OCI-LY1 (cell line): Measurements from ENCODE around the gene ZSCAN10.

Experiments
- H2AFZ ChIP-seq: fragments of 200-600 bp; sonication (generic), shearing (Covaris generic); 2 replicates; pipeline ENCODE4 v1.6.0; 2014; ENCODE audit warnings: antibody characterized with exemption, mild to moderate bottlenecking, low read length
- H3F3A ChIP-seq: fragments of 200-600 bp; sonication (generic), shearing (Covaris generic); 2 replicates; pipeline ENCODE4 v1.6.0; 2014; ENCODE audit warnings: mild to moderate bottlenecking, antibody characterized with exemption, low read length, moderate library complexity; ENCODE audit not compliant: insufficient read depth
- H3K27ac ChIP-seq: fragments of 200-600 bp; sonication (generic); 2 replicates; pipeline ENCODE4 v1.5.1; 2014; ENCODE audit warnings: low read length, mixed run types, mild to moderate bottlenecking, low read depth; ENCODE audit not compliant: poor library complexity, severe bottlenecking
- H3K27me3 ChIP-seq: fragments of 200-600 bp; sonication (generic); 2 replicates; pipeline ENCODE4 v1.6.0; 2014; ENCODE audit warnings: antibody characterized with exemption, mild to moderate bottlenecking, low read length, moderate library complexity; ENCODE audit not compliant: insufficient read depth
- H3K36me3 ChIP-seq: fragments of 200-600 bp; sonication (generic); 2 replicates; pipeline ENCODE4 v1.6.1; 2014; ENCODE audit warnings: mild to moderate bottlenecking, antibody characterized with exemption, low read length, moderate library complexity, mixed read lengths; ENCODE audit not compliant: insufficient read depth
- H3K4me1 ChIP-seq: fragments of 200-600 bp; sonication (generic); 2 replicates; pipeline ENCODE4 v1.5.1; 2014; ENCODE audit warnings: mild to moderate bottlenecking, low read length, moderate library complexity; ENCODE audit not compliant: insufficient read depth, severe bottlenecking
- H3K4me2 ChIP-seq: fragments of 200-600 bp; sonication (generic), shearing (Covaris generic); 2 replicates; pipeline ENCODE4 v1.6.1; 2014; ENCODE audit warnings: low read length
- H3K4me3 ChIP-seq: fragments of 200-600 bp; sonication (generic); 2 replicates; pipeline ENCODE4 v1.5.1; 2014; ENCODE audit warnings: low read length, low read depth, mild to moderate bottlenecking, mixed read lengths; ENCODE audit not compliant: poor library complexity, severe bottlenecking
- H3K79me2 ChIP-seq: fragments of 200-600 bp; shearing (Covaris generic); 2 replicates; pipeline ENCODE4 v1.6.1; 2016; ENCODE audit warnings: mixed run types, low read length, mixed read lengths; ENCODE audit not compliant: insufficient read depth
- H3K9ac ChIP-seq: fragments of 200-600 bp; sonication (generic), shearing (Covaris generic); 2 replicates; pipeline ENCODE4 v1.6.1; 2014; ENCODE audit warnings: mild to moderate bottlenecking, low read length, mixed read lengths
- H3K9me2 ChIP-seq: fragments of 200-600 bp; sonication (generic), shearing (Covaris generic); 2 replicates; pipeline ENCODE4 v1.6.1; 2014; ENCODE audit warnings: low read depth, mild to moderate bottlenecking, low read length, mixed read lengths
- H3K9me3 ChIP-seq: fragments of 200-600 bp; shearing (Covaris generic); 2 replicates; pipeline ENCODE4 v1.6.1; 2014; ENCODE audit warnings: low read length, mixed read lengths
- H4K20me1 ChIP-seq: fragments of 200-600 bp; sonication (generic), shearing (Covaris generic); 2 replicates; pipeline ENCODE4 v1.6.0; 2016; ENCODE audit warnings: mild to moderate bottlenecking, low read length; ENCODE audit not compliant: insufficient read depth
- CTCF ChIP-seq: fragments of 200-600 bp; sonication (generic), shearing (Covaris generic); IDR thresholded peaks from 2 replicates; pipeline ENCODE4 v1.5.1; 2017; ENCODE audit warnings: mild to moderate bottlenecking, antibody characterized with exemption, low read length, moderate library complexity, mixed read lengths
- EZH2 ChIP-seq: fragments of 200-600 bp; sonication (generic), shearing (Covaris generic); IDR thresholded peaks from 2 replicates; pipeline ENCODE4 v1.8.0; 2017; ENCODE audit warnings: borderline replicate concordance, mixed run types, mild to moderate bottlenecking, antibody characterized with exemption, low read length, moderate library complexity, mixed read lengths

The ZSCAN10 gene

GRCh38 chr16:3134338-3135125 is 35.4 kb upstream of the ZSCAN10 start, which contains the start of gene ZNF213:
ZNF213 (plus strand) TSS chr16:3135029; CDS start chr16:3137281, 2,252 bp downstream.
- peak within 1 kb of the TSS; percentile 92 for H3K4me3 ChIP-seq
- H3K79me2 ChIP-seq = peaks cover 14% of the 10 kb centered on the region
- H3K9ac ChIP-seq = peak within 1 kb of the TSS; percentile 93
- H3K36me3 ChIP-seq = peaks cover 11% of the 10 kb centered on the region; the same call in 1 of the 2 replicates
- peaks cover 25% of the 10 kb centered on the region for H3K4me1 ChIP-seq
- no peaks in the 10 kb centered on the region for H4K20me1 ChIP-seq
- peaks cover 4% of the 10 kb centered on the region; the same call in 1 of the 2 replicates for H3F3A ChIP-seq
- no peak for TF ChIP-seq EZH2
- no peak for TF ChIP-seq CTCF
- H3K9me2 ChIP-seq = no peaks in the 10 kb centered on the region
- H3K27ac ChIP-seq = peak within 1 kb of the TSS; percentile 33
- H2AFZ ChIP-seq = peak within 1 kb of the TSS; percentile 21; the same call in 1 of the 2 replicates
- H3K9me3 ChIP-seq = no peaks in the 10 kb centered on the region
- no peaks in the 10 kb centered on the region for H3K27me3 ChIP-seq
- H3K4me2 ChIP-seq = peak within 1 kb of the TSS; percentile 96

GRCh38 chr16:3133844-3134243 is 34.8 kb upstream of the ZSCAN10 start:
- no peaks in the 10 kb centered on the region for H3K9me2 ChIP-seq
- no peaks in the 10 kb centered on the region for H3K9me3 ChIP-seq
- H3K4me1 ChIP-seq = peaks cover 32% of the 10 kb centered on the region
- H4K20me1 ChIP-seq = no peaks in the 10 kb centered on the region
- H3K9ac ChIP-seq = peak overlapping the region; percentile 93
- H2AFZ ChIP-seq = no peak overlapping the region
- H3K27ac ChIP-seq = no peak overlapping the region
- peaks cover 14% of the 10 kb centered on the region for H3K79me2 ChIP-seq
- TF ChIP-seq EZH2 (no peak), CTCF (no peak)
- no peaks in the 10 kb centered on the region for H3K27me3 ChIP-seq
- peaks cover 11% of the 10 kb centered on the region; the same call in 1 of the 2 replicates for H3K36me3 ChIP-seq
- peaks cover 4% of the 10 kb centered on the region; the same call in 1 of the 2 replicates for H3F3A ChIP-seq
- peak overlapping the region; percentile 78 for H3K4me2 ChIP-seq
- peak overlapping the region; percentile 92 for H3K4me3 ChIP-seq

GRCh38 chr16:3131755-3132377 is 32.8 kb upstream of the ZSCAN10 start:
- Histone ChIP-seq H3K27ac (no peak overlapping the region), H3K9me3 (no peaks in the 10 kb centered on the region), H3K4me2 (no peak overlapping the region), H3K9ac (no peak overlapping the region), H3K4me3 (no peak overlapping the region), H3K4me1 (peaks cover 37% of the 10 kb centered on the region), H2AFZ (no peak overlapping the region), H4K20me1 (no peaks in the 10 kb centered on the region), H3K27me3 (no peaks in the 10 kb centered on the region), H3K36me3 (peaks cover 20% of the 10 kb centered on the region; the same call in 1 of the 2 replicates), H3K79me2 (peaks cover 14% of the 10 kb centered on the region), H3F3A (peaks cover 4% of the 10 kb centered on the region; the same call in 1 of the 2 replicates), H3K9me2 (no peaks in the 10 kb centered on the region)
- TF ChIP-seq EZH2 = no peak
- peak; percentile 37; the same call in 1 of the 2 replicates for TF ChIP-seq CTCF
